ENCODE results near the gene OR12D1.
"Not testable (repeated sequence)": the region's sequence is repeated elsewhere in the genome, so short reads cannot be mapped to it uniquely, and the experiment has no call there.

The OR12D1 gene

GRCh38 chr6:29439006-29439405 is 24.3 kb downstream of the OR12D1 start, which contains the start of gene OR10C1:
Gene OR10C1, plus strand, starts transcription at chr6:29439306. Its CDS starts 710 bp downstream, at chr6:29440016.
- H3K27ac ChIP-seq (ENCODE audit: low read depth, low read length): no peak within 1 kb of the TSS
- no peak within 1 kb of the TSS for H3K4me3 ChIP-seq (ENCODE audit: low read length)
- H3K4me1 ChIP-seq (ENCODE audit: control insufficient read depth, low read length): no peaks in the 10 kb centered on the region
- no peaks in the 10 kb centered on the region for H3K27me3 ChIP-seq (ENCODE audit: control insufficient read depth, low read length)
- TF ChIP-seq EZH2phosphoT487 (IDR thresholded peaks at IDR 0.05; ENCODE audit: borderline replicate concordance, low read length) (no peak), CTCF (IDR thresholded peaks at IDR 0.05; ENCODE audit: low read depth, low read length, poor library complexity, severe bottlenecking) (no peak)
- no peaks in the 10 kb centered on the region for H4K20me1 ChIP-seq (ENCODE audit: control insufficient read depth, insufficient read depth, low read depth, low read length)
- no peak within 1 kb of the TSS for H3K4me2 ChIP-seq (ENCODE audit: low read length)
- H3K79me2 ChIP-seq (ENCODE audit: control insufficient read depth, low read length): no peaks in the 10 kb centered on the region
- no peaks in the 10 kb centered on the region for H3K9me3 ChIP-seq (ENCODE audit: control insufficient read depth, insufficient read depth, low read length)
- no peaks in the 10 kb centered on the region for H3K9me2 ChIP-seq (replicated peaks; ENCODE audit: control insufficient read depth, low read length)
- no peaks in the 10 kb centered on the region for H3K36me3 ChIP-seq (ENCODE audit: control insufficient read depth, low read length)
- no peaks in the 10 kb centered on the region for H3F3A ChIP-seq (ENCODE audit: control insufficient read depth, insufficient read depth)

GRCh38 chr6:29442719-29443118 is 28.0 kb downstream of the OR12D1 start:
- no peak overlapping the region for H3K4me3 ChIP-seq (ENCODE audit: low read length)
- H3K79me2 ChIP-seq (ENCODE audit: control insufficient read depth, low read length): no peaks in the 10 kb centered on the region
- no peaks in the 10 kb centered on the region for H3K36me3 ChIP-seq (ENCODE audit: control insufficient read depth, low read length)
- no peak overlapping the region for H3K27ac ChIP-seq (ENCODE audit: low read depth, low read length)
- no peak overlapping the region for H3K4me2 ChIP-seq (ENCODE audit: low read length)
- no peaks in the 10 kb centered on the region for H3K27me3 ChIP-seq (ENCODE audit: control insufficient read depth, low read length)
- no peaks in the 10 kb centered on the region for H3K9me2 ChIP-seq (replicated peaks; ENCODE audit: control insufficient read depth, low read length)
- no peaks in the 10 kb centered on the region; the same call in 1 of the 2 replicates for H3K9me3 ChIP-seq (ENCODE audit: control insufficient read depth, insufficient read depth, low read length)
- H3F3A ChIP-seq (ENCODE audit: control insufficient read depth, insufficient read depth): no peaks in the 10 kb centered on the region
- H4K20me1 ChIP-seq (ENCODE audit: control insufficient read depth, insufficient read depth, low read depth, low read length): no peaks in the 10 kb centered on the region
- no peaks in the 10 kb centered on the region for H3K4me1 ChIP-seq (ENCODE audit: control insufficient read depth, low read length)
- TF ChIP-seq EZH2phosphoT487 (IDR thresholded peaks at IDR 0.05; ENCODE audit: borderline replicate concordance, low read length) (no peak), CTCF (IDR thresholded peaks at IDR 0.05; ENCODE audit: low read depth, low read length, poor library complexity, severe bottlenecking) (no peak)

GRCh38 chr6:29444031-29444430 is 29.3 kb downstream of the OR12D1 start:
- H3K27me3 ChIP-seq (ENCODE audit: control insufficient read depth, low read length); H3K79me2 ChIP-seq (ENCODE audit: control insufficient read depth, low read length); H3K36me3 ChIP-seq (ENCODE audit: control insufficient read depth, low read length); H3K4me3 ChIP-seq (ENCODE audit: low read length); H3K27ac ChIP-seq (ENCODE audit: low read depth, low read length); H4K20me1 ChIP-seq (ENCODE audit: control insufficient read depth, insufficient read depth, low read depth, low read length); H3K9me2 ChIP-seq (replicated peaks; ENCODE audit: control insufficient read depth, low read length); H3K4me2 ChIP-seq (ENCODE audit: low read length); H3K4me1 ChIP-seq (ENCODE audit: control insufficient read depth, low read length); H3K9me3 ChIP-seq (ENCODE audit: control insufficient read depth, insufficient read depth, low read length); H3F3A ChIP-seq (ENCODE audit: control insufficient read depth, insufficient read depth): not testable (repeated sequence)

- Histone ChIP-seq H3K4me3 (ENCODE audit: low read length) (no peak overlapping the region), H3K9me3 (ENCODE audit: control insufficient read depth, insufficient read depth, low read length) (no peaks in the 10 kb centered on the region; the same call in 1 of the 2 replicates), H3K27me3 (ENCODE audit: control insufficient read depth, low read length) (no peaks in the 10 kb centered on the region), H3F3A (ENCODE audit: control insufficient read depth, insufficient read depth) (no peaks in the 10 kb centered on the region), H3K4me2 (ENCODE audit: low read length) (no peak overlapping the region), H3K27ac (ENCODE audit: low read depth, low read length) (no peak overlapping the region), H4K20me1 (ENCODE audit: control insufficient read depth, insufficient read depth, low read depth, low read length) (no peaks in the 10 kb centered on the region), H3K36me3 (ENCODE audit: control insufficient read depth, low read length) (no peaks in the 10 kb centered on the region), H3K79me2 (ENCODE audit: control insufficient read depth, low read length) (no peaks in the 10 kb centered on the region), H3K4me1 (ENCODE audit: control insufficient read depth, low read length) (no peaks in the 10 kb centered on the region), H3K9me2 (replicated peaks; ENCODE audit: control insufficient read depth, low read length) (no peaks in the 10 kb centered on the region)
- TF ChIP-seq EZH2phosphoT487 (IDR thresholded peaks at IDR 0.05; ENCODE audit: borderline replicate concordance, low read length) (no peak), CTCF (IDR thresholded peaks at IDR 0.05; ENCODE audit: low read depth, low read length, poor library complexity, severe bottlenecking) (no peak)
Observed at GRCh38 chr6:29447670-29448069, 32.9 kb downstream of the OR12D1 start.
